Activated naive CD4-positive, alpha-beta T cell treated with anti-CD3 and anti-CD28 coated beads, Interleukin-2, amount 50 U/mL, for 72 hours (primary cell): ENCODE measurements around the gene MAP7. TPM values are rescaled to one million over a fixed set of nuclear protein-coding genes. Genes with fewer than 3 reads are reported as not detected.
"Not testable (repeated sequence)": the region's sequence is repeated elsewhere in the genome, so short reads cannot be mapped to it uniquely, and the experiment has no call there.

Experiments
- ATAC-seq, 2 donors: fragments of 150-1000 bp; cut with Tn5 transposase; 2 replicates each; pipeline ENCODE4 v1.10.0; 2021; ENCODE audit warnings: mild to moderate bottlenecking in 2 of 2, moderate library complexity in 2 of 2
- DNase-seq, 2 donors: peaks; one replicate each; pipeline ENCODE4 v3.0.0; 2021 to 2022; ENCODE audit warnings: low spot score in 2 of 2
- H3K27ac Mint-ChIP-seq, 2 donors: one replicate each; pipeline ENCODE4 v1.8.0; 2022; ENCODE audit warnings: mild to moderate bottlenecking in 2 of 2, mixed read lengths in 2 of 2
- H3K36me3 Mint-ChIP-seq, 2 donors: one replicate each; pipeline ENCODE4 v1.8.0; 2022; ENCODE audit warnings: mixed read lengths in 2 of 2
- H3K9me3 Mint-ChIP-seq, 2 donors: one replicate each; pipeline ENCODE4 v1.8.0; 2022; ENCODE audit warnings: mixed read lengths in 2 of 2
- total RNA-seq, 2 donors: library from RNA; stranded (reverse); gene quantifications; one replicate each; pipeline ENCODE4 v1.2.3, GENCODE V29; 2022

MAP7 gene
- total RNA-seq, 2 donors from 2014 or later = 1.3 to 2.7 TPM

GRCh38 chr6:136435101-136435500 is 115.1 kb downstream of the MAP7 start:
- DNase-seq (no peak), ATAC-seq (no peak)
- Mint-ChIP-seq H3K27ac (no peak overlapping the region), H3K9me3 (no peaks in the 10 kb centered on the region), H3K36me3 (no peaks in the 10 kb centered on the region)

GRCh38 chr6:136431306-136431705 is 118.9 kb downstream of the MAP7 start:
- ATAC-seq, DNase-seq, H3K9me3 Mint-ChIP-seq, H3K36me3 Mint-ChIP-seq, H3K27ac Mint-ChIP-seq: not testable (repeated sequence)

- H3K9me3 Mint-ChIP-seq = no peaks in the 10 kb centered on the region
- ATAC-seq = no peak
- no peak for DNase-seq
- H3K27ac Mint-ChIP-seq = no peak overlapping the region
- no peaks in the 10 kb centered on the region for H3K36me3 Mint-ChIP-seq
Observed at GRCh38 chr6:136429264-136430065, 120.8 kb downstream of the MAP7 start.

GRCh38 chr6:136427378-136427717 is 122.9 kb downstream of the MAP7 start:
- H3K27ac Mint-ChIP-seq = no peak overlapping the region
- ATAC-seq (no peak), DNase-seq (no peak)
- H3K36me3 Mint-ChIP-seq = no peaks in the 10 kb centered on the region
- no peaks in the 10 kb centered on the region for H3K9me3 Mint-ChIP-seq

GRCh38 chr6:136426627-136427377 is 123.4 kb downstream of the MAP7 start:
- no peak for ATAC-seq

GRCh38 chr6:136425793-136426192 is 124.4 kb downstream of the MAP7 start:
- ATAC-seq = no peak
- Mint-ChIP-seq H3K36me3 (no peaks in the 10 kb centered on the region), H3K27ac (no peak overlapping the region), H3K9me3 (no peaks in the 10 kb centered on the region)
- no peak for DNase-seq

More at GRCh38 chr6:136426627-136427377, 123.4 kb downstream of the MAP7 start:
- Mint-ChIP-seq H3K36me3 (no peaks in the 10 kb centered on the region), H3K27ac (no peak overlapping the region), H3K9me3 (no peaks in the 10 kb centered on the region)
- no peak for DNase-seq

- H3K9me3 Mint-ChIP-seq = no peaks in the 10 kb centered on the region
- ATAC-seq = no peak
- DNase-seq = no peak
- H3K36me3 Mint-ChIP-seq = no peaks in the 10 kb centered on the region
- no peak overlapping the region for H3K27ac Mint-ChIP-seq
Observed at GRCh38 chr6:136424901-136425300, 125.3 kb downstream of the MAP7 start.

- H3K27ac Mint-ChIP-seq = no peak overlapping the region
- H3K9me3 Mint-ChIP-seq = no peaks in the 10 kb centered on the region
- ATAC-seq = no peak
- no peaks in the 10 kb centered on the region for H3K36me3 Mint-ChIP-seq
- DNase-seq = no peak
Observed at GRCh38 chr6:136424450-136424849, 125.8 kb downstream of the MAP7 start.

GRCh38 chr6:136421537-136422158 is 128.6 kb downstream of the MAP7 start:
- Mint-ChIP-seq H3K36me3 (no peaks in the 10 kb centered on the region), H3K27ac (no peak overlapping the region), H3K9me3 (no peaks in the 10 kb centered on the region)
- no peak for DNase-seq
- no peak for ATAC-seq

- Mint-ChIP-seq H3K36me3 (no peaks in the 10 kb centered on the region), H3K27ac (no peak overlapping the region), H3K9me3 (no peaks in the 10 kb centered on the region)
- ATAC-seq (no peak), DNase-seq (no peak)
Observed at GRCh38 chr6:136420853-136421252, 129.4 kb downstream of the MAP7 start.

- no peak for ATAC-seq
Observed at GRCh38 chr6:136415351-136416007, 134.7 kb downstream of the MAP7 start.

GRCh38 chr6:136412410-136412809 is 137.8 kb downstream of the MAP7 start:
- no peak for DNase-seq
- Mint-ChIP-seq H3K36me3 (no peaks in the 10 kb centered on the region), H3K27ac (no peak overlapping the region), H3K9me3 (no peaks in the 10 kb centered on the region)
- no peak for ATAC-seq

More at GRCh38 chr6:136415351-136416007, 134.7 kb downstream of the MAP7 start:
- Mint-ChIP-seq H3K27ac (no peak overlapping the region), H3K9me3 (no peaks in the 10 kb centered on the region), H3K36me3 (no peaks in the 10 kb centered on the region)
- DNase-seq = no peak

GRCh38 chr6:136411453-136412354 is 138.5 kb downstream of the MAP7 start:
- H3K36me3 Mint-ChIP-seq = no peaks in the 10 kb centered on the region
- H3K9me3 Mint-ChIP-seq = no peaks in the 10 kb centered on the region
- DNase-seq = no peak
- no peak for ATAC-seq
- H3K27ac Mint-ChIP-seq = no peak overlapping the region

- ATAC-seq (no peak), DNase-seq (no peak)
- no peak overlapping the region for H3K27ac Mint-ChIP-seq
- H3K9me3 Mint-ChIP-seq = no peaks in the 10 kb centered on the region
- H3K36me3 Mint-ChIP-seq = no peaks in the 10 kb centered on the region
Observed at GRCh38 chr6:136411025-136411325, 139.2 kb downstream of the MAP7 start.

- peak in 1 of 2 donors; percentile 82 for ATAC-seq
- Mint-ChIP-seq H3K9me3 (no peaks in the 10 kb centered on the region), H3K27ac (no peak overlapping the region), H3K36me3 (no peaks in the 10 kb centered on the region)
- no peak for DNase-seq
Observed at GRCh38 chr6:136410201-136411024, 139.8 kb downstream of the MAP7 start.
